Fibroblast of mammary gland (primary cell): ENCODE data around the gene USP34.

Experiments
- DNase-seq: peaks from one replicate; pipeline ENCODE4 v3.0.0-alpha.2; 2010; ENCODE audit warnings: low read depth
- H3K4me3 ChIP-seq: 2 replicates; pipeline ENCODE4 v1.5.1; 2011; ENCODE audit warnings: low read depth, mild to moderate bottlenecking, low read length, moderate library complexity; ENCODE audit not compliant: control insufficient read depth
- TF ChIP-seq, protein P1 (sequence below): conservative IDR thresholded peaks from 2 replicates; pipeline ENCODE4 v1.5.1; 2011; ENCODE audit warnings: low read depth, low read length, inconsistent platforms; ENCODE audit not compliant: control insufficient read depth, insufficient read depth

The USP34 gene

GRCh38 chr2:61291851-61292575 is 178.9 kb downstream of the USP34 start:
- H3K4me3 ChIP-seq, result no peak overlapping the region
- TF ChIP-seq, protein P1, sequence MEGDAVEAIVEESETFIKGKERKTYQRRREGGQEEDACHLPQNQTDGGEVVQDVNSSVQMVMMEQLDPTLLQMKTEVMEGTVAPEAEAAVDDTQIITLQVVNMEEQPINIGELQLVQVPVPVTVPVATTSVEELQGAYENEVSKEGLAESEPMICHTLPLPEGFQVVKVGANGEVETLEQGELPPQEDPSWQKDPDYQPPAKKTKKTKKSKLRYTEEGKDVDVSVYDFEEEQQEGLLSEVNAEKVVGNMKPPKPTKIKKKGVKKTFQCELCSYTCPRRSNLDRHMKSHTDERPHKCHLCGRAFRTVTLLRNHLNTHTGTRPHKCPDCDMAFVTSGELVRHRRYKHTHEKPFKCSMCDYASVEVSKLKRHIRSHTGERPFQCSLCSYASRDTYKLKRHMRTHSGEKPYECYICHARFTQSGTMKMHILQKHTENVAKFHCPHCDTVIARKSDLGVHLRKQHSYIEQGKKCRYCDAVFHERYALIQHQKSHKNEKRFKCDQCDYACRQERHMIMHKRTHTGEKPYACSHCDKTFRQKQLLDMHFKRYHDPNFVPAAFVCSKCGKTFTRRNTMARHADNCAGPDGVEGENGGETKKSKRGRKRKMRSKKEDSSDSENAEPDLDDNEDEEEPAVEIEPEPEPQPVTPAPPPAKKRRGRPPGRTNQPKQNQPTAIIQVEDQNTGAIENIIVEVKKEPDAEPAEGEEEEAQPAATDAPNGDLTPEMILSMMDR, result no peak
- DNase-seq, result no peak

DNA sequence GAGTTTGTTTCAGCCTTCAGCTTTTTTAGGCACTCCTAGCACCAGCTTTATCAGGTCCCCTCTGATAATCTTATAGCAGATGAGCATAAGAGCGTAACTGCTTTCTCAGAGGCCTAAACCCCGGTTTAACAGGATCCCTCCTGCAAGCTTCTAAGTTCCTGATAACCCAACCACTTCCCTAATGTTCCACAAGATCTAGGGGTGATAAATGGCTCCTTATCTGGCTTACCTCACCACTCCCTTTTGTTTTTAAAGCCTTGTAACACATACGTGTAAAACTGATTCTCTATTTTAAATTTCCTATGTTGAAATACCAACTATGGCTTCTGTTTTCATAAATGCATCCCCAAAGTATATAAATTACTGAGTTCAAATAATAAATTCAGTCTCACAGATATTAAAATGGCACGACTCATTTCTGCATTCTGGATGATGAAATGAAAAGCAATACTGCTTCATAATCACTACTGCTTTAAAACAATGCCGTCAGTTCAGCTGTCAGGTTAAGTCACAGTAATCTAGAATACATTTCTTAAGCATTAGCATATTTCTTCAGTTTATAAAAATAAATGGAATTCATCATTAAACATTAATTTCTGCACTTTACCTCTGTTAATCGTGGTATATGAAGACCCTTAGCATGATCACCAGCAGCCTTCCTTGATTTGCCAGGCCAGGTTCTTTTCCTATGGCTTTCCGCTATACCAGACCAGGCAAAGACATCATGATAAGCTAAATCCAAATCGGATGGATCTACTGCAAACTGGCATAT is 182.6 kb downstream of the USP34 start:
- DNase-seq, result no peak
- TF ChIP-seq, protein P1, result no peak
- no peak overlapping the region for H3K4me3 ChIP-seq

DNA sequence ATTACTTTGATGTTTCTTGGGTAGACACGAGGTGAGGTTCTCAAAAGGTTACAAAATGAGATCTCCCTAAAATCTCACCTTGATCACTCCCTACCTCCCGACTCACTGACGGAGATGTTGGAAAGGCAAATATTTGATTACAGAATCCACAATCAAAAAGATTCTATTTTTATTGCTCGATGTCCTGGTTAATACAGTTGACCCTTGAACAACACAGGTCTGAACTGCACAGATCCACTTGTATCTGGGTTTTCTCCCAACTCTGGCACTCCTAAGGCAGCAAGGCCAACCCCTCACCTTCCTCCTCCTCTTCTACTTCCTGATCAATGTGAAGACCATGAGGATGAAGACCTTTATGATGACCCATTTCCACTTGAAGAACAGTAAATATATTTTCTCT is 183.6 kb downstream of the USP34 start:
- H3K4me3 ChIP-seq, result no peak overlapping the region
- TF ChIP-seq, protein P1, result no peak
- DNase-seq, result no peak

GRCh38 chr2:61283443-61284160 is 187.3 kb downstream of the USP34 start:
- DNase-seq, result no peak
- TF ChIP-seq, protein P1, result no peak
- H3K4me3 ChIP-seq, result no peak overlapping the region

GRCh38 chr2:61282104-61282590 is 188.7 kb downstream of the USP34 start:
- H3K4me3 ChIP-seq, result no peak overlapping the region
- TF ChIP-seq, protein P1, result no peak
- no peak for DNase-seq

DNA sequence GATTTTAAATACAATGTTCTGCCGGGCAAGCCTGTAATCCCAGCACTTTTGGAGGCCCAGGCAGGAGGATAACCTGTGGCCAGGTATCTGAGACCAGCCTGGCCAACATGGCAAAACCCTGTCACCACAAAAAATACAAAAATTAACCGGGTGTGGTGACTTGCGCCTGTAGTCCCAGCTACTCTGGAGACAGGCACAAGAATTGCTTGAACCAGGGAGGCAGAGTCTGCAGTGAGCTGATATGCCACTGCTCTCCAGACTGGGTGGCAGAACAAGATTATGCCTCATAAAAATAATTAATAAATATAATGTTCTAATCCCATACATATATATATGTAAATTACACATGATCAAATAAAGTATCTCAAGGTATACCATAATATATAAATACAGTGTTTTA is 189.6 kb downstream of the USP34 start:
- DNase-seq, result no peak
- H3K4me3 ChIP-seq, result no peak overlapping the region
- TF ChIP-seq, protein P1, result no peak
